Lower leg skin (tissue), 3 donors: ENCODE results near the gene LRRTM3.

Experiments
- POLR2A ChIP-seq, 2 donors: fragments of 450-650 bp; IDR thresholded peaks; one replicate each; pipeline ENCODE4 v1.6.1; 2016 to 2017; ENCODE audit warnings: antibody characterized with exemption in 2 of 2, mild to moderate bottlenecking in 1 of 2, moderate library complexity in 1 of 2
- TF ChIP-seq, protein P1 (sequence below), 3 donors: fragments of 450-650 bp; IDR thresholded peaks; one replicate each; pipeline ENCODE4 v1.5.1; 2016; ENCODE audit warnings: antibody characterized with exemption in 3 of 3, mild to moderate bottlenecking in 3 of 3, moderate library complexity in 2 of 3

DNA sequence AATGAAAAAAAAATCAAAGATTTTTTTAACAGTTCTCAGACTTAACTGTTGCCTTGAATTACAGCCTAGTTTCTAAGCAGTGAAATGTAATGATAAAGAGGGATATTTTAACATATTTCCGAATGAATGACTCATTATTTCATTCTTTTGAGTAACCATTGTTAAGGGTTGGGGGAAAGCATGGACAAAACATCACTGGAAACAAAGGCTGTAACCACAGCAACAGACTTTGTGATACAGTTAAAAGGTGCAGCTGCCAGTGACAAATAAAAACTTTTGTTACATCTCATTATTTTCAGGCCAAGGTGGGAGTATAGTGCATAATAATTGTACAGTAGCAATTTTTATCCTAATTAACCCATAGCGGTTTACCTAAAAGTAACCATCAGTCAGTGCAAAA lies 172.6 kb downstream of the LRRTM3 start:
- TF ChIP-seq, protein P1, sequence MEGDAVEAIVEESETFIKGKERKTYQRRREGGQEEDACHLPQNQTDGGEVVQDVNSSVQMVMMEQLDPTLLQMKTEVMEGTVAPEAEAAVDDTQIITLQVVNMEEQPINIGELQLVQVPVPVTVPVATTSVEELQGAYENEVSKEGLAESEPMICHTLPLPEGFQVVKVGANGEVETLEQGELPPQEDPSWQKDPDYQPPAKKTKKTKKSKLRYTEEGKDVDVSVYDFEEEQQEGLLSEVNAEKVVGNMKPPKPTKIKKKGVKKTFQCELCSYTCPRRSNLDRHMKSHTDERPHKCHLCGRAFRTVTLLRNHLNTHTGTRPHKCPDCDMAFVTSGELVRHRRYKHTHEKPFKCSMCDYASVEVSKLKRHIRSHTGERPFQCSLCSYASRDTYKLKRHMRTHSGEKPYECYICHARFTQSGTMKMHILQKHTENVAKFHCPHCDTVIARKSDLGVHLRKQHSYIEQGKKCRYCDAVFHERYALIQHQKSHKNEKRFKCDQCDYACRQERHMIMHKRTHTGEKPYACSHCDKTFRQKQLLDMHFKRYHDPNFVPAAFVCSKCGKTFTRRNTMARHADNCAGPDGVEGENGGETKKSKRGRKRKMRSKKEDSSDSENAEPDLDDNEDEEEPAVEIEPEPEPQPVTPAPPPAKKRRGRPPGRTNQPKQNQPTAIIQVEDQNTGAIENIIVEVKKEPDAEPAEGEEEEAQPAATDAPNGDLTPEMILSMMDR (IDR thresholded peaks at IDR 0.05): no peak
- no peak for TF ChIP-seq POLR2A (IDR thresholded peaks at IDR 0.05)
